Smooth muscle cell of the brain vasculature (primary cell): ENCODE measurements around the gene URM1.
"Not testable (repeated sequence)": the region's sequence is repeated elsewhere in the genome, so short reads cannot be mapped to it uniquely, and the experiment has no call there.

Source experiments
- DNase-seq: peaks from one replicate; pipeline ENCODE4 v3.0.0-alpha.2; 2012; ENCODE audit warnings: low read depth, low spot score

URM1 gene

DNA sequence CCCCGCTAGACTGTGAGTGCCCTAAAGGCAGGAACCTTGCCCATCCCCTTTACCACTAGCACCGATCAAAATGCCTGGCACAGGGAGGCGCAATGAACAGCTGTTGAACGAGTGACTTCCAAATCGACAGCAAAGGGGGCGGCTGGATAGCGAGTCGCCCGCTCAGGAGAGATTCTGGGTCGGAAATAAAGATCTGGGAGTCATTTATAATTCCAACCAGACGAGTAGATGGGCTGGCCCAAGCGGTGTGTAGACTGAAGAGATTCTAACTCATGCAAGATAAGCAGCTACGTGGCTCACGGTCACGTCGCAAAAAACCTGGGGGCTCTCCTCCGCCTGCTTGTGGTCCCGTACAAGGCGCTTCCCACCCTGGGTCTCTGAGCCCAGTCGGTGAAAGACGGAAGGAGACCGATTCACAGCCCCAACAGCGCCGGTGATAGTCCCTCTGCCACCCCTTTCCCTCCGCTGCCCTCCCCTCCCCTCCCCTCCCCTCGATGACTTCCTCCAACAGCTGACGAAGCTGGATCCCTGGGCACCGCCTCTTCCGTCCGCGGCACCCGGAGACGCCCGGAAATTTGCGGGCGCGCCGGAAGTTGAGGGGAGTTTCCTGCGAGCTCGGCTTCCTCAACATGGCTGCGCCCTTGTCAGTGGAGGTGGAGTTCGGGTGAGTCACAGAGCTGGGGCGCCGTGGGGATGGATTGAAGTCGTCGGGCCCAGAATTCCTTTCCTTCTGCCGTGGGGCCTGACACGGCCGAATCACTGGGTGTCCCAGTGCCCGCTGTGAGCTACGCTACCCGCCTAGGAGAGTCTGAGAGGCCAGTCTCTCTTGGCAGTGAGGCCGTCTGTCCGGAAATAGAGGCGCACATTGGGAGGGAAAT is at the start of gene URM1:
URM1 (plus strand) TSS at position 623 of the 878 bp plus-strand sequence; CDS start at position 630, 7 bp downstream.
- DNase-seq, result peak; percentile 86

DNA sequence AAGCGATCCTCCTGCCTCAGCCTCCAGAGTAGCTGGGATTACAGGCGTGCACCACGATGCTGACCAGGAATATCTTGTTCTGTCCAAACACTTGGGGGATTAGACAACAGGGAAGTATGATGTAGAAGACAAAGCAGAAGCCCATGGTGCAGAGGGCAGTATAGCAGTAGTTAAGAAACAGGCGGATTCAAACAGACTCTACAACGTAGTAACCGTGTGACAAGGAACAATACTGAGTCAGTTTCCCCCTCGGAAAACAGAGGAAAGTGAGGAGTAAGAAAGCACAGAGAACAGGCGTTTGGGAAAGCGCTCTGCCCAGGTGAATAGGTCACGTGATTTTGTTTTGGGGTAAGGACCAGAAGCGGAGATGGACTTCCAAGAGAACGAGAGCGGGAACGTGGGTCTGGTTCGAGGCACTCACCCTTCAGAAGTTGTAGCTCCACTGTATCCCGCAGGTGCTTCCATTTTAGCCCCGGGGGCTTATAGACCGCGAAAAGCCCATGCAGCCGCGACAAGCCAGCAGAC is 49.2 kb upstream of the URM1 start:
- no peak for DNase-seq

DNA sequence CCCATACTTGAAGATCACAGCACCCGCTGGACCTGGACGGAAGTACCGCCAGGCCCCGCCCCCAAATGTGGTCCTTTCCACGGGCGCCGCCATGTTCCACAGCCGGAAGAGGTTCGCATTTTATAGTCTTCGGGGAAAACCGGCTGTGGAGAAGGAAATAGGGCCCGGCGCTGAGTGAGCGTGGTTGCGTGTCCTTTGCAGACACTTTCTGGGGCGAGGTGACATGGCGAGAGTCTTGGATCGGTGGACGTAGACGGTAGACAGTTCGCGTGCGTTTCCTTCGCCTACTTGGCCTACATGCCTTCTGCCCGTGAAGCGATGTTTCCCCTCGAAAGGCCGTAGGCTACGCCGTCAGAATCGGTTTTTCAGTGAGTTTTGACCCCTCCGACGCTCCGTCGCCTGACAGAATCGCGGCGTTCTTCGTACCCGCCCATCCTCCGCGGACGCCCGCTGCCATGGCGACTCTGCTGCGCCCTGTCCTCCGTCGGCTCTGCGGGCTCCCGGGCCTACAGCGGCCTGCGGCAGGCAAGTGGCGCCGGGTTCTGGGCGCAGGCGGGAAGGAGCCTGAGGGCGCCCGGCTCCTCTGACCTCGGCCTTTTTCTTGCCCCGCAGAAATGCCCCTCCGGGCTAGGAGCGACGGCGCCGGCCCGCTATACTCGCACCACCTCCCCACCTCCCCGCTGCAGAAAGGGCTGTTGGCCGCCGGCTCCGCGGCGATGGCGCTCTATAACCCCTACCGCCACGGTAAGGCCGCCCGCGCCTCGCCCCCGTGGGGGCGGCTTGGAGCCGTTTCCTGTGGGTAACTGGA is 48.6 kb upstream of the URM1 start, which contains the start of the genes COQ4 and TRUB2:
COQ4 (plus strand) TSS at position 436 of the 808 bp plus-strand sequence; CDS start at position 456, 20 bp downstream.
TRUB2 (minus strand) TSS at position 44 of the 808 bp plus-strand sequence; CDS start at position 5, 39 bp downstream.
- peak; percentile 90 for DNase-seq

GRCh38 chr9:128323212-128323730 is 47.9 kb upstream of the URM1 start:
- DNase-seq, result no peak

GRCh38 chr9:128323791-128324190 is 47.4 kb upstream of the URM1 start:
- DNase-seq, result no peak

DNA sequence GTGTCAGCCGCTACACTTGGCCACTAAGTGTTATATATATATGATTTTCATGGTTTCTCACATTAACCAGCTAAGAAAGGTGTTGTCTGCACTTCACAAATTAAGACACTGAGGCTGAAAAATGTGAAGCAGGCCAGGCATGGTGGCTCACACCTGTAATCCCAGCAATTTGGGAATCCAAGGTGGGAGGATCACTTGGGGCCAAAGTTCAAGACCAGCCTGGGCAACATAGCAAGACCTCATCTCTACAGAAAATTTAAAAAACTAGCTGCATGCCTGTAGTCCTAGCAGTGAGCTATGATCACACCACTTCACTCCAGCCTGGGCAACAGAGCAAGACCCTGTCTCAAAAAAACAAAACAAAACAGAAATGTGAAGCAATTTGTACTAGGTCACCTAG is 46.8 kb upstream of the URM1 start:
- no peak for DNase-seq

DNA sequence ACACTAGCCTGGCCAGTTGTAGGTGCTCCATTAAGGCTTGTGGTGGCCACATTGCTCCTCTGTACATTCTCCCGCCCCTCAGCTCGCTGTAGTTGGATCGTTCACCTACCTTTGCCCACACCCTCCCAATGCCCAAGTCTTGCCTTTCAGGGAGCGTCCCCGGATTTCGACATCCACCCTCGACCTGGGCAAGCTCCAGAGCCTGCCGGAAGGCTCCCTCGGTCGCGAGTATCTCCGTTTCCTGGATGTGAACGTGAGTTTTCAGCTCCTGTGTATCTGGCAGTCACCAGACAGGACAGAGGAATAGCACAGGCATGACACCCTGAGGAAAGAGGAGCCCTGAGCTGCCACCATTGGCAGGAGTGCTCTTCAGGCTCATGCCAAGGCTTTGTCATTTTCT is 45.5 kb upstream of the URM1 start:
- DNase-seq, result no peak

DNA sequence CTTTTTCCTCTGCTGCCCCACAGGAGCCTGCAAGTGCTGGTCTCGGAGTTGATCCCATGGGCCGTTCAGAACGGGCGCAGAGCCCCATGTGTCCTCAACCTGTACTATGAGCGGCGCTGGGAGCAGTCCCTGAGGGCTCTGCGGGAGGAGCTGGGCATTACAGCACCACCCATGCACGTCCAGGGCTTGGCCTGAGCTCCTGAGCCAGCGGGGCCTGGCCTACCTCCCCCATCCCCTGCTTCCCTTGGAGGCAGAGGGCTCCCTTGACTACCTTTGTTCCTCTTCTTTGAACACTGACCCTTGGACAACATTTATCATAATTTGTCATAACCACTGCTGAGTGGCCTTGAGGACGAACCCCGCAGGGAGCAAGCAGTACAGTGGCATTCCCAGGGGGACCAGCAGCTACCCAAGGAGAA is 37.7 kb upstream of the URM1 start:
- no peak for DNase-seq

DNA sequence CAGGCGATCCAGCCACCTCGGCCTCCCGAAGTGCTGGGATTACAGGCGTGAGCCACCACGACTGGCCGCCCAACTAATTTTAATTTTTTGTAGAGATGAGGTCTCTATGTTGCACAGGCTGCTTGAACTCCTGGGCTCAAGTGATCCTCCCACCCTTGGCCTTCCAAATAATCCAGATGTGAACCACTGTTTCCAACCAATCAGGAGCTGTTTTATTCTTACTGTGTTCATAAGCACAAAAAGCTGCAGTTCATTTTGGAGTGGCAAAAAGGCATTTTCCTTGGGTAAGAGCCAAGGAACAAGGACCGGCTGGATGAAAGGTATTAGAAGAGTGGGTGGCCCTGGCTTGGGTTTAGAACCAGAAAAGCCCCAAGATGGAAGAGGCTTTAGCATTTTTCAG is 36.0 kb upstream of the URM1 start:
- no peak for DNase-seq

DNA sequence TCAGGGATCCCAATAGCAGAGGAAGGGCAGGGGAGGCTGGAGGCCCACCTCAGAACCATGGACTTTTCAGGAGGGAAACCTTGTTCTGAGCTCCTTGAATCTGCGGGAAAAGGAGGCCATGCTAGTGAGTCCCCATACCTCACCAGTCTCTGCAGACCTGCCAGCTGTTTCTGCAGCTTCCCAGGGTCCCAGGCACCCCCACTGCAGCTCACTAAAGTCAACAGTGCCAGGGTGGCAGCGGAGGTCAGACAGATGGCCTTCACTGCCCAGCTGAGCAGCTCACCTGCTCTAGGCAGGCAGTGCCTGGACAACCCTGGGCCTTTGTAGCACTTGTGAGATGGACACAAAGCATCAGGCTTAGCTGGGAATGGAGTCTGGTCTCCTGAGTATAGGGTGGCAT is 35.3 kb upstream of the URM1 start:
- DNase-seq, result no peak

GRCh38 chr9:128337936-128338335 is 33.2 kb upstream of the URM1 start:
- no peak for DNase-seq

GRCh38 chr9:128338852-128339614 is 32.1 kb upstream of the URM1 start:
- DNase-seq, result not testable (repeated sequence)

DNA sequence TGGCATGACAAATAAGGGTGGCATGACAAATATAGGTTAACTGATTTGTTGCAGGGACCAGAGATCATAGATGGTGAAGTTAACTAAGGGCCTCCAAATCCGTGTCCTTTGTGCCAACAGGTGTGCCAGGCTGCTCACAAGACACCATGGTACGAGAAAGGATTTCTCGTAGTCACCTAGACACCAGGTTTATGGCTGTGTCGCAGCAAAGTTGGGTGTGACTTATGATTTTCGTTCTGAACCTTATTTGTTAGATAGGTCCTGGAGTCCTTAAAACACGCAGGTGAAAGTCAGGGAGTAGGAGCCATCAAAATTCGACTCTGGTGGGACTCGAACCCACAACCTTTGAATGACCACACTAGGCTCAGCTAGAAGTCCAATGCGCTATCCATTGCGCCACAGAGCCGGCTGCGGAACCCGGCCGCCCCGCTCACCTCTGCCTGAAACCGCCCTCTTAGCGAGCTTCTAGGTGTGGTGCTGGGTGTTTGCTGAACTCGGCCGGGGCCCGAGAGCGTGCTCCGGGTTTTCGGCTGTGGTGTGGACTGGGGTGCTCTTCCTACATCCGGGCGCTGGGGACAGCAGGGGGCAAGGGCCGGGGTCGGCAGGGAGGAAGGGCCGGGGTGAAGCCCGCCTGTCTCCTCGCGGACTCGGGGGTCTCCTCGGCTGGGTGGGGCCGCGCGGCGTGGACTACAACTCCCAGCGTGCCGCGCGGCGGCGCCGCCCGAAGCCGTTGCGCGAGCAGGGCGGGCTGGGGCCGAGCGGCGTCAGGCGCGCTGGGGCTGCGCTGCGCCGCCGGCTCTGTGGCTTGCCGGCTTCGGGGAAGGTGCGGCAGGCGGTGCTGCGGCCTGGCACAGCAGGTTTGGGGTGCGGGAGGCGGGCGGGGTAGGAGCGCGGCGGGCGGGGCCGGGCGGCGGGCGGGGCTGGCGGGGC is 31.1 kb upstream of the URM1 start, which contains the start of gene SLC27A4:
SLC27A4 (plus strand) TSS at position 767 of the 930 bp plus-strand sequence. CDS start 2,606 bp downstream, outside the sequence.
- no peak for DNase-seq

GRCh38 chr9:128340691-128341434 is 30.3 kb upstream of the URM1 start:
- no peak for DNase-seq

GRCh38 chr9:128341435-128341849 is 29.7 kb upstream of the URM1 start:
- no peak for DNase-seq

GRCh38 chr9:128342971-128343680 is 28.0 kb upstream of the URM1 start:
- no peak for DNase-seq

GRCh38 chr9:128343855-128344254 is 27.3 kb upstream of the URM1 start:
- no peak for DNase-seq

DNA sequence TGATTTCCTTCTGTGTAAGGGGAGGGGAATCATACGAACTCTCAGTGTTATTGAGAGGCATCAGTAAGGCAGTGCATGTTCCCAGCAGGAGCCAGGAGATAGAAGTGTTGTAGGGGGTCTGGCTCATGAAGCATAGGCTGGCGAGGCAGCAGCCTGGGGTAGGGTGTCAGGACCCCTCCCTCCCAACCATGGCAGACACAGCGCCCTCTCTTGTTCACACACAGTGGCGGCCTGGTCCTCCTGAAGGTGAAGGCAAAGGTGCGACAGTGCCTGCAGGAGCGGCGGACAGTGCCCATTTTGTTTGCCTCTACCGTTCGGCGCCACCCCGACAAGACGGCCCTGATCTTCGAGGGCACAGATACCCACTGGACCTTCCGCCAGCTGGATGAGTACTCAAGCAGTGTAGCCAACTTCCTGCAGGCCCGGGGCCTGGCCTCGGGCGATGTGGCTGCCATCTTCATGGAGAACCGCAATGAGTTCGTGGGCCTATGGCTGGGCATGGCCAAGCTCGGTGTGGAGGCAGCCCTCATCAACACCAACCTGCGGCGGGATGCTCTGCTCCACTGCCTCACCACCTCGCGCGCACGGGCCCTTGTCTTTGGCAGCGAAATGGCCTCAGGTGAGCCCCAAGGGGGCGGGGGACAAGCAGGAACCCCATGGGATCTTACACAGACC is 26.1 kb upstream of the URM1 start:
- DNase-seq, result no peak
